ENCODE data around the gene PDSS2. TPM values are rescaled to one million over a fixed set of nuclear protein-coding genes. Genes with fewer than 3 reads are reported as not detected.
"Not testable (repeated sequence)": the region's sequence is repeated elsewhere in the genome, so short reads cannot be mapped to it uniquely, and the experiment has no call there.

The PDSS2 gene
- polyA plus RNA-seq, 1 donor from 2014 or later: 4.6 TPM

DNA sequence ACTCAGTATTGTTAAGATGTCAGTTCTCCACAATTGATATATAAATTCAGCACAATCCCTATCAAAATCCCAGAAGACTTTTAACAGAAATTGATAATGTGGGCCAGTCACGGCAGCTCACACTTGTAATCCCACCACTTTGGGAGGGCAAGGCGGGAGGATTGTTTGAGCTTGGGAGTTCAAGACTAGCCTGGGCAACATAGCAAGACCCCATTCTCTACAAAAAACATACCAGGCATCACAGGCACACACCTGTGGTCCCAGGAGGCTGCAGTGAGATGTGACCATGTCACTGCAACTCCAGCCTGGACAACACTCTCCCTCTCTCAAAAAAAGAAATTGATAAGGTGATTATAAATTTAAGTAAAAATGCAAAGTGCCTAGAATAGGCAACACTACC lies 90.9 kb downstream of the PDSS2 start:
- no peak overlapping the region for H3K4me3 ChIP-seq (ENCODE audit: low read length)
- no peak overlapping the region for H3K4me2 ChIP-seq (ENCODE audit: low read length)
- H3K9ac ChIP-seq (ENCODE audit: low read length): no peak overlapping the region
- no peaks in the 10 kb centered on the region for H3K9me3 ChIP-seq (ENCODE audit: low read length)
- no peaks in the 10 kb centered on the region for H3K36me3 ChIP-seq (ENCODE audit: insufficient read depth, low read length)
- H3F3A ChIP-seq (ENCODE audit: insufficient read depth, low read length, poor library complexity, severe bottlenecking): no peaks in the 10 kb centered on the region
- H4K20me1 ChIP-seq (ENCODE audit: insufficient read depth): no peaks in the 10 kb centered on the region
- no peaks in the 10 kb centered on the region for H3K79me2 ChIP-seq (replicated peaks; ENCODE audit: insufficient read depth, low read length)
- H3K27ac ChIP-seq (ENCODE audit: low read length): no peak overlapping the region
- TF ChIP-seq RAD21 (conservative IDR thresholded peaks at IDR 0.05) (no peak), MXI1 (conservative IDR thresholded peaks at IDR 0.05; ENCODE audit: poor library complexity, severe bottlenecking) (no peak), EZH2 (IDR thresholded peaks at IDR 0.05; ENCODE audit: borderline replicate concordance, insufficient read depth, low read length, poor library complexity, severe bottlenecking) (no peak), SMC3 (conservative IDR thresholded peaks at IDR 0.05; ENCODE audit: poor library complexity) (no peak), TAF1 (IDR thresholded peaks at IDR 0.05; ENCODE audit: low read depth) (no peak), POLR2AphosphoS5 (IDR thresholded peaks at IDR 0.05) (no peak), EP300 (conservative IDR thresholded peaks at IDR 0.05; ENCODE audit: poor library complexity, severe bottlenecking) (no peak)
- TF ChIP-seq, protein P1, sequence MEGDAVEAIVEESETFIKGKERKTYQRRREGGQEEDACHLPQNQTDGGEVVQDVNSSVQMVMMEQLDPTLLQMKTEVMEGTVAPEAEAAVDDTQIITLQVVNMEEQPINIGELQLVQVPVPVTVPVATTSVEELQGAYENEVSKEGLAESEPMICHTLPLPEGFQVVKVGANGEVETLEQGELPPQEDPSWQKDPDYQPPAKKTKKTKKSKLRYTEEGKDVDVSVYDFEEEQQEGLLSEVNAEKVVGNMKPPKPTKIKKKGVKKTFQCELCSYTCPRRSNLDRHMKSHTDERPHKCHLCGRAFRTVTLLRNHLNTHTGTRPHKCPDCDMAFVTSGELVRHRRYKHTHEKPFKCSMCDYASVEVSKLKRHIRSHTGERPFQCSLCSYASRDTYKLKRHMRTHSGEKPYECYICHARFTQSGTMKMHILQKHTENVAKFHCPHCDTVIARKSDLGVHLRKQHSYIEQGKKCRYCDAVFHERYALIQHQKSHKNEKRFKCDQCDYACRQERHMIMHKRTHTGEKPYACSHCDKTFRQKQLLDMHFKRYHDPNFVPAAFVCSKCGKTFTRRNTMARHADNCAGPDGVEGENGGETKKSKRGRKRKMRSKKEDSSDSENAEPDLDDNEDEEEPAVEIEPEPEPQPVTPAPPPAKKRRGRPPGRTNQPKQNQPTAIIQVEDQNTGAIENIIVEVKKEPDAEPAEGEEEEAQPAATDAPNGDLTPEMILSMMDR (IDR thresholded peaks at IDR 0.05; ENCODE audit: poor library complexity, severe bottlenecking): no peak
- TF ChIP-seq, protein P2, sequence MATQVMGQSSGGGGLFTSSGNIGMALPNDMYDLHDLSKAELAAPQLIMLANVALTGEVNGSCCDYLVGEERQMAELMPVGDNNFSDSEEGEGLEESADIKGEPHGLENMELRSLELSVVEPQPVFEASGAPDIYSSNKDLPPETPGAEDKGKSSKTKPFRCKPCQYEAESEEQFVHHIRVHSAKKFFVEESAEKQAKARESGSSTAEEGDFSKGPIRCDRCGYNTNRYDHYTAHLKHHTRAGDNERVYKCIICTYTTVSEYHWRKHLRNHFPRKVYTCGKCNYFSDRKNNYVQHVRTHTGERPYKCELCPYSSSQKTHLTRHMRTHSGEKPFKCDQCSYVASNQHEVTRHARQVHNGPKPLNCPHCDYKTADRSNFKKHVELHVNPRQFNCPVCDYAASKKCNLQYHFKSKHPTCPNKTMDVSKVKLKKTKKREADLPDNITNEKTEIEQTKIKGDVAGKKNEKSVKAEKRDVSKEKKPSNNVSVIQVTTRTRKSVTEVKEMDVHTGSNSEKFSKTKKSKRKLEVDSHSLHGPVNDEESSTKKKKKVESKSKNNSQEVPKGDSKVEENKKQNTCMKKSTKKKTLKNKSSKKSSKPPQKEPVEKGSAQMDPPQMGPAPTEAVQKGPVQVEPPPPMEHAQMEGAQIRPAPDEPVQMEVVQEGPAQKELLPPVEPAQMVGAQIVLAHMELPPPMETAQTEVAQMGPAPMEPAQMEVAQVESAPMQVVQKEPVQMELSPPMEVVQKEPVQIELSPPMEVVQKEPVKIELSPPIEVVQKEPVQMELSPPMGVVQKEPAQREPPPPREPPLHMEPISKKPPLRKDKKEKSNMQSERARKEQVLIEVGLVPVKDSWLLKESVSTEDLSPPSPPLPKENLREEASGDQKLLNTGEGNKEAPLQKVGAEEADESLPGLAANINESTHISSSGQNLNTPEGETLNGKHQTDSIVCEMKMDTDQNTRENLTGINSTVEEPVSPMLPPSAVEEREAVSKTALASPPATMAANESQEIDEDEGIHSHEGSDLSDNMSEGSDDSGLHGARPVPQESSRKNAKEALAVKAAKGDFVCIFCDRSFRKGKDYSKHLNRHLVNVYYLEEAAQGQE (IDR thresholded peaks at IDR 0.05; ENCODE audit: borderline replicate concordance): no peak
- H2AFZ ChIP-seq (ENCODE audit: low read depth, low read length): no peak overlapping the region
- H3K27me3 ChIP-seq (ENCODE audit: insufficient read depth, low read depth, low read length): no peaks in the 10 kb centered on the region
- H3K9me2 ChIP-seq (ENCODE audit: insufficient read depth, low read length): no peaks in the 10 kb centered on the region

- H3K9me2 ChIP-seq (ENCODE audit: insufficient read depth, low read length); H3K4me3 ChIP-seq (ENCODE audit: low read length); H3K79me2 ChIP-seq (replicated peaks; ENCODE audit: insufficient read depth, low read length); H4K20me1 ChIP-seq (ENCODE audit: insufficient read depth); H3K9me3 ChIP-seq (ENCODE audit: low read length); H3K27ac ChIP-seq (ENCODE audit: low read length); H3K36me3 ChIP-seq (ENCODE audit: insufficient read depth, low read length); H3K4me2 ChIP-seq (ENCODE audit: low read length); H3K27me3 ChIP-seq (ENCODE audit: insufficient read depth, low read depth, low read length); H3K9ac ChIP-seq (ENCODE audit: low read length); H2AFZ ChIP-seq (ENCODE audit: low read depth, low read length); H3F3A ChIP-seq (ENCODE audit: insufficient read depth, low read length, poor library complexity, severe bottlenecking): not testable (repeated sequence)
Measured at GRCh38 chr6:107364173-107364572, 95.2 kb downstream of the PDSS2 start.
